ENCODE data around the gene SERPINA10.
"Not testable (repeated sequence)": the region's sequence is repeated elsewhere in the genome, so short reads cannot be mapped to it uniquely, and the experiment has no call there.

The SERPINA10 gene

GRCh38 chr14:94298130-94298529, 5.1 kb upstream of the SERPINA10 start:
- Mint-ChIP-seq H3K27me3 (peaks cover 9% of the 10 kb centered on the region), H3K27ac (no peak overlapping the region), H3K9me3 (peaks cover 17 to 36% of the 10 kb centered on the region in 2 donors), H3K4me1 (no peaks in the 10 kb centered on the region), H3K4me3 (no peak overlapping the region)
- no peak for DNase-seq
- ATAC-seq: no peak

- H3K27ac Mint-ChIP-seq, DNase-seq, H3K4me1 Mint-ChIP-seq, ATAC-seq, H3K4me3 Mint-ChIP-seq: not testable (repeated sequence)
- H3K27me3 Mint-ChIP-seq: peaks cover 15% of the 10 kb centered on the region
- H3K9me3 Mint-ChIP-seq: peaks cover 17 to 36% of the 10 kb centered on the region in 2 donors
Measured at GRCh38 chr14:94296181-94296545, 3.1 kb upstream of the SERPINA10 start.

- ATAC-seq: no peak
- Mint-ChIP-seq H3K27me3 (peaks cover 21% of the 10 kb centered on the region), H3K4me3 (no peak overlapping the region), H3K4me1 (no peaks in the 10 kb centered on the region), H3K27ac (peak overlapping the region in 1 of 2 donors; percentile 78), H3K9me3 (peaks cover 17 to 36% of the 10 kb centered on the region in 2 donors)
- no peak for DNase-seq
Measured at GRCh38 chr14:94295360-94296180, 2.5 kb upstream of the SERPINA10 start.

GRCh38 chr14:94293578-94293924, 483 bp upstream of the SERPINA10 start:
- no peak overlapping the region for H3K4me3 Mint-ChIP-seq
- H3K27me3 Mint-ChIP-seq: peaks cover 22% of the 10 kb centered on the region
- H3K9me3 Mint-ChIP-seq: peaks cover 10 to 33% of the 10 kb centered on the region in 2 donors
- no peak overlapping the region for H3K27ac Mint-ChIP-seq
- no peak for ATAC-seq
- no peaks in the 10 kb centered on the region for H3K4me1 Mint-ChIP-seq
- DNase-seq: no peak

GRCh38 chr14:94292526-94292871, 569 bp downstream of the SERPINA10 start:
- Mint-ChIP-seq H3K27ac (no peak overlapping the region), H3K9me3 (peaks cover 9 to 22% of the 10 kb centered on the region in 2 donors), H3K4me3 (no peak overlapping the region), H3K4me1 (no peaks in the 10 kb centered on the region), H3K27me3 (peaks cover 18% of the 10 kb centered on the region)
- ATAC-seq: no peak
- DNase-seq: no peak

GRCh38 chr14:94291906-94292525, 1.1 kb downstream of the SERPINA10 start:
- DNase-seq (no peak), ATAC-seq (no peak)
- Mint-ChIP-seq H3K4me1 (no peaks in the 10 kb centered on the region), H3K27me3 (peaks cover 22% of the 10 kb centered on the region), H3K9me3 (peaks cover 9 to 17% of the 10 kb centered on the region in 2 donors), H3K27ac (no peak overlapping the region), H3K4me3 (no peak overlapping the region)

GRCh38 chr14:94291159-94291905, 1.7 kb downstream of the SERPINA10 start:
- Mint-ChIP-seq H3K4me1 (no peaks in the 10 kb centered on the region), H3K4me3 (no peak overlapping the region), H3K27ac (peak overlapping the region in 1 of 2 donors; percentile 77), H3K27me3 (peaks cover 22% of the 10 kb centered on the region), H3K9me3 (peaks cover 3 to 11% of the 10 kb centered on the region in 2 donors)
- DNase-seq (no peak), ATAC-seq (no peak)

GRCh38 chr14:94290197-94290596, 2.9 kb downstream of the SERPINA10 start:
- DNase-seq (no peak), ATAC-seq (no peak)
- Mint-ChIP-seq H3K27me3 (peaks cover 22% of the 10 kb centered on the region), H3K27ac (no peak overlapping the region), H3K9me3 (no peaks in the 10 kb centered on the region), H3K4me3 (no peak overlapping the region), H3K4me1 (no peaks in the 10 kb centered on the region)

GRCh38 chr14:94288610-94289465, 4.2 kb downstream of the SERPINA10 start:
- DNase-seq (no peak), ATAC-seq (no peak)
- Mint-ChIP-seq H3K4me1 (no peaks in the 10 kb centered on the region), H3K4me3 (no peak overlapping the region), H3K9me3 (no peaks in the 10 kb centered on the region), H3K27me3 (peaks cover 22% of the 10 kb centered on the region), H3K27ac (no peak overlapping the region)

- no peak for DNase-seq
- Mint-ChIP-seq H3K9me3 (no peaks in the 10 kb centered on the region), H3K27ac (no peak overlapping the region), H3K27me3 (peaks cover 9% of the 10 kb centered on the region), H3K4me1 (no peaks in the 10 kb centered on the region), H3K4me3 (no peak overlapping the region)
- ATAC-seq: no peak
Measured at GRCh38 chr14:94285158-94285557, 7.9 kb downstream of the SERPINA10 start.

- no peak overlapping the region for H3K4me3 Mint-ChIP-seq
- DNase-seq (no peak), ATAC-seq (no peak)
- H3K9me3 Mint-ChIP-seq: no peaks in the 10 kb centered on the region
- no peak overlapping the region for H3K27ac Mint-ChIP-seq
- peaks cover 9% of the 10 kb centered on the region for H3K27me3 Mint-ChIP-seq
- H3K4me1 Mint-ChIP-seq: no peaks in the 10 kb centered on the region
Measured at GRCh38 chr14:94284221-94284620, 8.8 kb downstream of the SERPINA10 start.

- no peaks in the 10 kb centered on the region for H3K4me1 Mint-ChIP-seq
- no peaks in the 10 kb centered on the region for H3K9me3 Mint-ChIP-seq
- no peak overlapping the region for H3K4me3 Mint-ChIP-seq
- DNase-seq (no peak), ATAC-seq (no peak)
- H3K27me3 Mint-ChIP-seq: peaks cover 9% of the 10 kb centered on the region
- H3K27ac Mint-ChIP-seq: no peak overlapping the region
Measured at GRCh38 chr14:94282991-94283723, 9.9 kb downstream of the SERPINA10 start.

GRCh38 chr14:94278731-94279130, 14.3 kb downstream of the SERPINA10 start:
- no peak for ATAC-seq
- Mint-ChIP-seq H3K27ac (no peak overlapping the region), H3K4me1 (no peaks in the 10 kb centered on the region)

GRCh38 chr14:94276898-94277561, 16.0 kb downstream of the SERPINA10 start:
- DNase-seq, ATAC-seq, H3K4me3 Mint-ChIP-seq: not testable (repeated sequence)

More at GRCh38 chr14:94278731-94279130, 14.3 kb downstream of the SERPINA10 start:
- Mint-ChIP-seq H3K27me3 (no peaks in the 10 kb centered on the region), H3K4me3 (no peak overlapping the region), H3K9me3 (no peaks in the 10 kb centered on the region)
- no peak for DNase-seq

More at GRCh38 chr14:94276898-94277561, 16.0 kb downstream of the SERPINA10 start:
- not testable (repeated sequence) for H3K27me3 Mint-ChIP-seq, H3K9me3 Mint-ChIP-seq, H3K4me1 Mint-ChIP-seq
- peak overlapping the region in 1 of 2 donors; percentile 76 for H3K27ac Mint-ChIP-seq
